ENCODE results near the gene IFNLR1.

Gene IFNLR1

GRCh38 chr1:24175033-24175755 is 11.9 kb downstream of the IFNLR1 start:
- no peak for DNase-seq

GRCh38 chr1:24173638-24174575 is 13.2 kb downstream of the IFNLR1 start:
- no peak for DNase-seq

GRCh38 chr1:24172598-24172997 is 14.5 kb downstream of the IFNLR1 start:
- DNase-seq = no peak

- DNase-seq = no peak
These were observed 17.8 kb downstream of the IFNLR1 start for GRCh38 chr1:24169286-24169685.

GRCh38 chr1:24168245-24168644 is 18.8 kb downstream of the IFNLR1 start:
- DNase-seq = no peak

GRCh38 chr1:24167008-24167407 is 20.1 kb downstream of the IFNLR1 start:
- no peak for DNase-seq

- no peak for DNase-seq
These were observed 21.6 kb downstream of the IFNLR1 start for GRCh38 chr1:24165500-24165899.

- DNase-seq = no peak
These were observed 23.1 kb downstream of the IFNLR1 start for GRCh38 chr1:24164004-24164403.

- DNase-seq = no peak
These were observed 24.9 kb downstream of the IFNLR1 start for GRCh38 chr1:24162201-24162600.

GRCh38 chr1:24161270-24161669 is 25.8 kb downstream of the IFNLR1 start:
- DNase-seq = no peak

GRCh38 chr1:24159366-24159765 is 27.7 kb downstream of the IFNLR1 start:
- DNase-seq = no peak

GRCh38 chr1:24157918-24158481 is 29.1 kb downstream of the IFNLR1 start:
- no peak for DNase-seq

GRCh38 chr1:24156542-24157260 is 30.4 kb downstream of the IFNLR1 start:
- DNase-seq = no peak

- no peak for DNase-seq
These were observed 31.9 kb downstream of the IFNLR1 start for GRCh38 chr1:24155011-24155782.

- no peak for DNase-seq
These were observed 32.9 kb downstream of the IFNLR1 start for GRCh38 chr1:24154215-24154614.

GRCh38 chr1:24152631-24153494 is 34.2 kb downstream of the IFNLR1 start:
- DNase-seq = no peak

GRCh38 chr1:24151175-24151533 is 35.9 kb downstream of the IFNLR1 start:
- no peak for DNase-seq

- peak; percentile 82 for DNase-seq
These were observed 36.6 kb downstream of the IFNLR1 start for GRCh38 chr1:24150234-24151174.

GRCh38 chr1:24149866-24150233 is 37.2 kb downstream of the IFNLR1 start:
- no peak for DNase-seq

- no peak for DNase-seq
These were observed 39.3 kb downstream of the IFNLR1 start for GRCh38 chr1:24147816-24148215.
